GM08714 (cell line): Measurements from ENCODE around the gene RTTN.

Experiments
- H3K4me3 ChIP-seq: fragments of 200-500 bp; sonication (Bioruptor generic); 2 replicates; pipeline ENCODE4 v1.5.1; 2014; ENCODE audit warnings: mild to moderate bottlenecking, low read length, inconsistent platforms
- ZNF274 ChIP-seq: IDR thresholded peaks from 2 replicates; pipeline ENCODE4 v1.6.1; 2012; ENCODE audit warnings: mild to moderate bottlenecking, low read depth, low read length

The RTTN gene

DNA sequence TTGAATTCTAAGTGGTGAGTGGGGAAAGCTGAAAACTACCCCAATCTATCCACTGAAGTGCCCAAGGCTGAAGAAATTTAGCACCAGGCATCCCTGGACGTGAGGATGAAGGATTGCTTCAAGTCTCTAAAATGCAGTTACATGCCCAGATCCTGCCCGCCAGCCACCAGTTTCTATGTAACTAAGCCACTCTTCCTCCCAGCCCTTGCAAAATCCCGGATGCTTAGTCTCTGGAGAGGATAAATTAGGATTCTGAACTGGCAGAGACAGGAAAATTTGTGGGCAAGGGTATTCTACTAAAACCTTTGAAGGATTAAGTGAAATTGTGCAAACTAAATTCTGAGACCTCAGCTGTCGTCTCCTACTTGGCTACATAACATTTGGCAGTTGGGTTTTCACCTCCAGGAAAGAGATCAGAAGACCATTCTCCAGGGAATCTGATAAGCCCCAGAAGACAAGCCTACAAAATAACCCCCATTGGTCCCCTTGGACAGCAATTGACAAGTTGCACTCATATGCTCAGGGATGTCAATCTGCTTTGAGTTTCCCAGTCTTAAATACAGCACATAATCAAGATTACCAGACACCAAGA is 163.9 kb downstream of the RTTN start:
- TF ChIP-seq ZNF274 = no peak
- no peak overlapping the region for H3K4me3 ChIP-seq

- no peak for TF ChIP-seq ZNF274
- no peak overlapping the region for H3K4me3 ChIP-seq
These were observed 166.3 kb downstream of the RTTN start for GRCh38 chr18:70039186-70039585.

DNA sequence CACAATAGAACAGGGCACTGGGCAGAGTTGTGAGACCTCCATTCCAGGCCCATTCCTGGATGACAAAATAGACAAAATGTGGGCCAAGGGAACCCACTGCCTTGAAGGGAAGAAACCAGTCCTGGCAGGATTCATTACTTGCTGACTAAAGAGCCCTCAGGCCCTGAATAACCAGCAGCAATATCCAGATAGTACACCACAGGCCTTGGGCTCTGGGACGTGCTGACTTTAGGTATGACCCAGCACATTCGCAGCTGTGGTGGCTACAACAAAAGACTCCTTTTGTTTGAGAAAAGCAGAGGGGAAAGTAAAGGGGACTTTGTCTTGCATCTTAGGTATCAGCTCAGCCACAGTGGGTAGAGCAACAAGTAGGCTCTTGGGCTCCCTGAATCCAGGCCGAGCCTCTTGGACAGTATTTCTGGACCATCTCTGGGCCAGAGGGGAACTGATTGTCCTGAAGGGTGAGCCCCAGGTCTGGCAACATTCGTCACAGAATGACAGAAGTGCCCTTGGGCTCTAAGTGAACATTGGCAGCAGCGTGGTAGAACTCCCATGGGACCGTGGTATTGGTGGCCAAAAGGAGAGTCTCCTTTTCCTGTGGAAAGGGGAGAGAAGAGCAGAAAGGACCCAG is 167.9 kb downstream of the RTTN start:
- TF ChIP-seq ZNF274 = no peak
- H3K4me3 ChIP-seq = no peak overlapping the region

- no peak overlapping the region for H3K4me3 ChIP-seq
- no peak for TF ChIP-seq ZNF274
These were observed 168.6 kb downstream of the RTTN start for GRCh38 chr18:70036771-70037347.

- TF ChIP-seq ZNF274 = no peak
- H3K4me3 ChIP-seq = no peak overlapping the region
These were observed 169.3 kb downstream of the RTTN start for GRCh38 chr18:70036168-70036567.

GRCh38 chr18:70031221-70031620 is 174.3 kb downstream of the RTTN start:
- H3K4me3 ChIP-seq = no peak overlapping the region
- no peak for TF ChIP-seq ZNF274

DNA sequence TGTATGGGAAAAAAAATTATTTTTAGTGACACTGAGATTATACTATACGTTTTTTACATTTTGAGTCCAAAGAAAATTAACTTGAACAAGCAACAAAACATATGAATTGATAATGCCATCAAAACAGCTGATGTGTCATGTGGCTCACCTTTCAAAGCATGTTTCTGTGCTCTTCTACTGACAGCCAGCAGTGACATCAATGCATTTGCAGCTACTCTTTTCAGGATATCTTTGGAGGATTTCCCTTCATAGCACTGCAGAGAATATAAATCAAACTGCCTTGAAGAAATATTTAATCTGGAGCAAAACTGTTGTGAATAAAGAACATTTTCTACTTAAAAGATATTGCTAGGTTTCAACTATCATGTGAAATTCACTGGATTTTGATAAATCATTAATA is 174.8 kb downstream of the RTTN start:
- TF ChIP-seq ZNF274 = no peak
- H3K4me3 ChIP-seq = no peak overlapping the region

GRCh38 chr18:70029163-70029562 is 176.3 kb downstream of the RTTN start:
- TF ChIP-seq ZNF274 = no peak
- H3K4me3 ChIP-seq = no peak overlapping the region

- TF ChIP-seq ZNF274 = no peak
- no peak overlapping the region for H3K4me3 ChIP-seq
These were observed 176.8 kb downstream of the RTTN start for GRCh38 chr18:70028734-70029133.

GRCh38 chr18:70028084-70028483 is 177.4 kb downstream of the RTTN start:
- no peak for TF ChIP-seq ZNF274
- H3K4me3 ChIP-seq = no peak overlapping the region

DNA sequence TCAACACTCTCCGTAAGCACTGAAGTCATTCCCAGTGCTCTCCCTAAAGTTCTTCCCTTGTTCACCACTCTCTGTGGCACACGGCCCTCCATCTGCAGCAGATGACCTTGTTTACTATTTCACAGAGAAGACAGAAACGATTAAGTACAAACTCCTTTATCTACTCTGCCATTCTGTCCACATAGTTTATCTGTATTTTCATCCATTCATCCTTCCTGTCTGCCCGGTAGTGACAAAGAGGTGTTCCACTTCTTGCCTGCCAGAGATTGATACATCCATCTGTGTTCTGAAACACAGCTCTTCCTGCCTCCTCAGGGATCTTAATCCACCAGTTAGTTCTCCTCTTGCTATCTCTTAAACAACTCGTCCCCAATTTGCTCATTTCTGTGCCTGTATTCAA is 179.9 kb downstream of the RTTN start:
- no peak overlapping the region for H3K4me3 ChIP-seq
- TF ChIP-seq ZNF274 = no peak

DNA sequence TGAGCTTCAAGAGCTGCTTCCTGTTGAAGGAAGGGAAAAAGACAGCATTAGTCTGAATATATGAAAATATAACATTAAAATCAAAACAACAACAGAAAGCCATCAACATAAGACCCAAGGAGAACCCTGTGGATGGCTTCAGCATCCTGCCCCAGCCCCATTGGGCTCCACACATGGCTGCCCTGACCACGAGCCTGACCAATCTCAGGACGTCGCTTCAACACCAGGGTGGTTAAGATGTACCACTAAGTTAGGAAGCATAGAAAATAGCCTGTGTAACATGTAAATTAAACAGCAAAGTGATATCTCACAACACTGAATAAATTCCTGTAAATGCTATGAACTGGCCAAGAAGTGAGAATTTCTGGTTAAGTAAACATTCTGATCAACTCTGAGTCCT is 180.7 kb downstream of the RTTN start:
- TF ChIP-seq ZNF274 = no peak

DNA sequence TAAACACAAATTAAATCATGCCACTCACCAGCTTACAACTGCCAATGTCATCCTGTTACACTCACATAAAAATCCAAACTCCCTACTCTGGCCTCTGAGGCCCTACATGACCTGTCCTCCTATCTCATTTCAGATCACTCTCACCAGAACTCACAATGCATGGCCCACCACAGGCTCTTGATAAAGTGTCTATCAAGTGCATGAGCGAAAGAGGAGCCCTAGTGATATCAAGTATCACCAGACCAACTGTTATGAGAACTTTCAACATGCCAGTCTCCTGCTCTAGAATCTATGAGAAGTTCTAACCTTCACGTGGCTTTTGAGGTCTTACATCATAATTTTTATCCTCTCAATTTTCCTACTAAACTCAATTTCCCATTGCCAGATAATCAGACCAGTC is 181.4 kb downstream of the RTTN start:
- TF ChIP-seq ZNF274 = no peak
- no peak overlapping the region for H3K4me3 ChIP-seq

More for the DNA sequence above, 180.7 kb downstream of the RTTN start:
- H3K4me3 ChIP-seq = no peak overlapping the region

DNA sequence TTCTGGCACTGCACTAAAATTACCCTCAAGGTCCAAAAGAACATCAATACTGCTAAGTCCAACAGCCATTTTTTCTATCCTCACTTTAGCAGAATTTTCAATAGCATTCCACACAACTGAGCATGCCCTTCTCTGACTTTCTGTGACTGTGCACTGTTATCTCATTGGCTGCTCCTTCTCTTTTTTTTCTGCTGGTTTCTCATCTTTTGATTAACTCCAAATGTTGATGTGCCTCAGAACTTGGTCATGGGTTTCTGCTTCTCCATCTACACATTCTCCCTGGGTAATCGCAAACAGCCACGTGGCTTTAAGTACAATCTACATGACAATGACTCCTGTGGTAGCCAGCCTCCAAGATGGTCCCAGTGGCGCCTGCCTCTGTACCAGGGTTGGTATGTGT is 182.9 kb downstream of the RTTN start:
- no peak overlapping the region for H3K4me3 ChIP-seq
- no peak for TF ChIP-seq ZNF274

DNA sequence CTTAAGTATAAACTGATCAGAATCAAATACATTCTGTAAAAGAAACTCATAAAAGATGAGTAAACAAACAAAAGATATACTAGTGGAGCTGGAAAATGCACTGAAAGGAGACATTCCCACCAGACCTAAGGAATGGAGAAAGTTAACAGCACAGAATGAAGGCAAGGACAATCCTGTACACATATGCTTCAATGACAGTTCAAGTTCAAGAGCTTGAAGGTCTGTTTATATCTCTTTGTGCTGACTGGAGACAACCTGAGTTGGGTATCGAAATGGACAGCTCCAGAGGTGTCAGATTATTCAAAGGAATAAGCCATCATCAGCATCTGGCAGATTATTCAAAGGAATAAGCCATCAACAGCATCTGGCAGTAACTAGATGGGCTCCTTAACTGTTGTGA is 184.0 kb downstream of the RTTN start:
- no peak for TF ChIP-seq ZNF274
- no peak overlapping the region for H3K4me3 ChIP-seq
